Measurements from ENCODE around the gene OPN1MW3. TPM values are rescaled to one million over a fixed set of nuclear protein-coding genes. Genes with fewer than 3 reads are reported as not detected.
"Not testable (repeated sequence)": the region's sequence is repeated elsewhere in the genome, so short reads cannot be mapped to it uniquely, and the experiment has no call there.

Gene OPN1MW3
- total RNA-seq, 1 donor from 2014 or later, result not detected

DNA sequence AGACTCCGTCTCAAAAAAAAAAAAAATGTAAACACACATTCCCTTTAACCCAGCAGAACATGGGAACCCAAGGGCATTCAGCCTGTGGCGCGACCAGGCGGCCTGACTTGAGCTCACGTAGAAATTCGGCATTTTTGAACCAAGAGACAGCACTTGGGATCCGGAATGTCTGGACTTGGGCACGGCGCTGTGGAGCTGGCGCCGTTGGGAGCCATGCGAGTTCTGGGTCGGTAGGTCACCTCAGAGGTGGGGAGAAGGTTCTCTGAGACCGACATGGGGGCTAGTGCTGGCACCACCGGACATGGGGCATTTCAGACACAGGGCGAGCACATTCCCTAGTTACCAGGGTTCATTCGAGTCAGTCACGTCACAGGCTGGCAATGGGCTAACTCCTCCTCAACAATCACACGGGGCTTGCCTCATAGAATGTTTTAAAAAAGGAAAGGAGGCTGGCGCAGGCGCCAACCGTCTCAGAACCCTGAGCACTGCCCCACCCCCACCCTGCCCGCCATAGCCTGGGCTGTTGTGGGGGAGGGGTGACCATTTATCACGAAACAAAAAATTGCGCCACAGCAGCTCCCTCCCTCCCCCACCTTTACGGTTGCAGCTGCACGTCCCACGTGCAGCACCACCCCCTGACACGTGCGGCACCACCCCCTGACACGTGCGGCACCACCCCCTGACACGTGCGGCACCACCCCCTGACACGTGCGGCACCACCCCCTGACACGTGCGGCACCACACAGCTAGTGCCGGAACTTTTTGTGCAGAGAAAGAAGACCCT lies 37.6 kb downstream of the OPN1MW3 start, which contains the start of gene TEX28:
Gene TEX28, minus strand, starts transcription at position 334 of the 784 bp plus-strand sequence. CDS start 3,007 bp downstream, outside the sequence.
- intact Hi-C loops (cut with DNase I), result no loop called here
- ATAC-seq (ENCODE audit: poor library complexity), result no peak
- no peak for DNase-seq

DNA sequence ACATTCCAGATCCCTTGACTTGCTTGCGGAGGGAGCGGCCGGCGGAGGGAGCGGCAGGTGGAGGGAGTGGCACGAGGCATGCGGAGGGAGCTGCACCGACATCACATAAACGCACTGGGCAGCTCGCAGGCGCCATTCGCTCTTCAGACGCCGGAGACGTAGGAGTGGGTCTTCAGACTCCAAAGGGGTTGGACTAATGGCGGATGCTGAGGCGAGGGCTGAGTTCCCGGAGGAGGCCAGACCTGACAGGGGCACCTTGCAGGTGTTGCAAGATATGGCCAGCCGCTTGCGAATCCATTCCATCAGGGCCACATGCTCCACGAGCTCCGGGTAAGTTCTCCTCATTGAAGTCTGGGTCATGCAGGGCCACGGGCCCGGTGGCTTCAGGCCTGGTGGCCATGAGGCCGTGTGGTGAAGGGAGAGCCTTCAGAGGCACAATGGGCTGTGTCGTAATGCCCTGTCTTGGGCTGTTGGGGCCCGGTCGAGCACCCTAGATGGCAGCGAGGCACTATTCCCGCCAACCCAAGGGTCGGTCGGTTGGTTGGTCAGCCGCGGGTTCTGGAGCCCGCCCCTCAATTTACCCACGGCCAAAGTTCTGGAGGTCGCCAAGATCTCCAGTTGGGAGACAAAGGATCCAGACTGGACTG lies 38.4 kb downstream of the OPN1MW3 start, which contains the start of gene TKTL1:
Gene TKTL1, plus strand, starts transcription at position 132 of the 647 bp plus-strand sequence. Its CDS starts 65 bp downstream, at position 197.
- no peak for ATAC-seq (ENCODE audit: poor library complexity)
- intact Hi-C loops (cut with DNase I), result no loop called here
- no peak for DNase-seq

DNA sequence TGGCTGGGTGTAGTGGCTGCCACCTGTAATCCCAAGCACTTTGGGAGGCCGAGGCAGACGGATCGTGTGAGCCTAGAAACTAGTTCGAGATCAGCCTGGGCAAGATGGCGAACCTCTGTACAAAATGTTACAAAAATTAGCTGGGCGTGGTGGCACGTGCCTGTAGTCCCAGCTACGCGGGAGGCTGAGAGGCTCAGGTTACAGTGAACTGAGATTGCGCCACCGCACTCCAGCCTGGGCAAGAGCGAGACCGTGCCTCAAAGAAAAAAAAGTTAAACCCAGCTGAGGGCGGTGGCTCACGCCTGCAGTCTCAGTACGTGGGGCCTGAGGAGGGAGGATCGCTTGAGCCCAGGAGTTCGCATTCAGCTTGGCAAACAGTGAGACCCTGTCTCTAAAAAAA lies 39.3 kb downstream of the OPN1MW3 start:
- intact Hi-C loops (cut with DNase I), result no loop called here
- no peak for DNase-seq
- ATAC-seq (ENCODE audit: poor library complexity), result no peak

DNA sequence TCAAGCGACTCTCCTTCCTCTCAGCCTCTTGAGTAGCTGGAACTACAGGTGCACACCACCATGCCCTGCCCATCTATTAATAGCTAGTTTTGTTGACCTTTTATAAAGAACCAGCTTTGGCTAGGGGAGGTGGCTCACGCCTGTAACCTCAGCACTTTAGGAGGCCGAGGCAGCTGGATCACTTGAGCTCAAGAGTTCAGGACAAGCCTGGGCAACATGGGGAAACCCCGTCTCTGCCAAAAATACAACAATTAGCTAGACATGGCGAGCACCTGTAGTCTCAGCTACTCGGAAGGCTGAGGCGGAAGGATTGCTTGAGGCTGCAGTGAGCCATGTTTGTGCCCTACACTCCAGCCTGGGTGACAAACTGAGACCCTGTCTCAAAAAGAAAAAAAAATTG lies 40.9 kb downstream of the OPN1MW3 start:
- DNase-seq (no peak), ATAC-seq (ENCODE audit: poor library complexity) (no peak)
- intact Hi-C loops (cut with DNase I), result no loop called here

GRCh38 chrX:154300816-154301215 lies 43.4 kb downstream of the OPN1MW3 start:
- peak; percentile 49 for DNase-seq
- intact Hi-C loops (cut with DNase I), result no loop called here

GRCh38 chrX:154302998-154303397 lies 45.6 kb downstream of the OPN1MW3 start:
- intact Hi-C loops (cut with DNase I); DNase-seq; ATAC-seq (ENCODE audit: poor library complexity): not testable (repeated sequence)

More at GRCh38 chrX:154300816-154301215, 43.4 kb downstream of the OPN1MW3 start:
- no peak for ATAC-seq (ENCODE audit: poor library complexity)

GRCh38 chrX:154303476-154303875 lies 46.1 kb downstream of the OPN1MW3 start:
- no peak for DNase-seq
- intact Hi-C loops (cut with DNase I), result no loop called here
- ATAC-seq (ENCODE audit: poor library complexity), result no peak

DNA sequence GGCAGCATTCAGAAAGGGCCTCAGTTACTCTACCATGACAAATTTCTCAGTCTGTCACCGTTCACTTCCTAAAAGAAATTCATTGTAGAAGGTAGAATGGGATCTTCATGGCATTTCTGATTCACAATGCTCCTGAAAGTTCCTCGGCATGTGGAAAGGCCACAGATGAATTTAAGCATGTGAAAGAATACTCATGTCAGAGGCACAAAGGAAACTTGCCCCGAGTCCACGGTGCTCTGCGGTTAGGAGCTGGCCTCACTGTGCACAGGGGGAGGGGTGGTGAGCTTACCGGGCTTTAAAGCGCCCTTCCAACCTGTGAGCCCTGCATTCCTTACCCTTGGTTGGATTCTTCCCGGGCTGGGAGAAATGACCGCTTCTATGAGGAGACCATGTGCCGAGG lies 47.5 kb downstream of the OPN1MW3 start:
- intact Hi-C loops (cut with DNase I), result no loop called here
- DNase-seq, result no peak
- no peak for ATAC-seq (ENCODE audit: poor library complexity)

- DNase-seq (no peak), ATAC-seq (ENCODE audit: poor library complexity) (peak; percentile 48)
- intact Hi-C loops (cut with DNase I), result no loop called here
These were observed 48.3 kb downstream of the OPN1MW3 start for GRCh38 chrX:154305541-154306205.

DNA sequence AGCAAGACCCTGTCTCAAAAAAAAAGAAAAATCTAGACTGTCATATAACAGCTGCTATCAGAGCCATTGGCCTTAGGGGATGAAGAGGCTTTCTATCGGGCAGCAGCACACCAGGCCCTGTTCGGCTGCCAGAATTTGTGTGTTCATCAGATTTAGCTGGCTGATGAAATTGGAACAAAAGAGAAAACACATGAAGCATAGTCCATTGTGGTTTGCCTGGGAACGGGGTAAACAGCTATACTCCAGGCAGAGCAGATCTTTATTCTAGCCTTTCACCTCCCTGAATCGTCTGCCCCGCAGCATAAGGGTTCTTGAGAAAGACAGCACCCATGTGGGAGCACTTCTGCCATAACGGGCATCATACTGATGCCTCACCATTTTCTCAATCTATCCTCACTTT lies 49.8 kb downstream of the OPN1MW3 start:
- DNase-seq (no peak), ATAC-seq (ENCODE audit: poor library complexity) (no peak)
- intact Hi-C loops (cut with DNase I), result no loop called here

- intact Hi-C loops (cut with DNase I), result no loop called here
- ATAC-seq (ENCODE audit: poor library complexity) (peak; percentile 65), DNase-seq (peak; percentile 57)
These were observed 50.9 kb downstream of the OPN1MW3 start for GRCh38 chrX:154308108-154308946.

DNA sequence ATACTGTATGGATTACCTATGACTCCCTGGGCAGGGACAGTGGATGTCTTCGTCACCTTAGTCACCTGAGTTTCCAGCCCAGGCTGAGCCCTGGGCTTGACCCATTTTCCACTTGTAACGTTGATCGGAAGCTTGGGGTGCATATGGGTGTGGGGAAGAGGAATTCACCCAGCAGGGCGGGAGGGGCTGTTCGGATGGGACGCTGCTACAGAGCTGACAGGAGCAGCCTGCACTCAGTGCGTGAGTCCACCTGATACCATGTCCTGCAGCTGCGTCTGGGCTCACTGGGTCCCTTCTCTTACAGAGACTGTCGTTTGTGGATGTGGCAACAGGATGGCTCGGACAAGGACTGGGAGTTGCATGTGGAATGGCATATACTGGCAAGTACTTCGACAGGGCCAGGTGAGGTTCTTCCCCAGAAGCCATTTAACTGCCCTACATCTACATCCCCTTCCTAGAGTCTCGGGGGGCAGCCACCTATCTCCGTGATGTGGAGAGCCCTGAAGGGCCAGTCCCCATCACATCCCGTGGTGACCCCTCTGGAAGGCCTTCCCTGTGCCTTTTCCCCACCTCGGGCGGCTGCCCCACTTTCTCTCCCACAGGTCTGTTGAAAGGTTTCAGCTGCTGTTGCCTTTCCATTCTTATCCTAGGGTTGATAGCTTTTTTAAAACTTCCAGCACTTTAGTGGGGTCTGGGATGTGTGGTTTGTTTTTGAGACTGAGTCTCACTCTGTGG lies 51.8 kb downstream of the OPN1MW3 start:
- ATAC-seq (ENCODE audit: poor library complexity) (no peak), DNase-seq (no peak)
- intact Hi-C loops (cut with DNase I), result no loop called here

- intact Hi-C loops (cut with DNase I), result no loop called here
- no peak for ATAC-seq (ENCODE audit: poor library complexity)
- DNase-seq, result no peak
These were observed 53.5 kb downstream of the OPN1MW3 start for GRCh38 chrX:154310616-154311536.

DNA sequence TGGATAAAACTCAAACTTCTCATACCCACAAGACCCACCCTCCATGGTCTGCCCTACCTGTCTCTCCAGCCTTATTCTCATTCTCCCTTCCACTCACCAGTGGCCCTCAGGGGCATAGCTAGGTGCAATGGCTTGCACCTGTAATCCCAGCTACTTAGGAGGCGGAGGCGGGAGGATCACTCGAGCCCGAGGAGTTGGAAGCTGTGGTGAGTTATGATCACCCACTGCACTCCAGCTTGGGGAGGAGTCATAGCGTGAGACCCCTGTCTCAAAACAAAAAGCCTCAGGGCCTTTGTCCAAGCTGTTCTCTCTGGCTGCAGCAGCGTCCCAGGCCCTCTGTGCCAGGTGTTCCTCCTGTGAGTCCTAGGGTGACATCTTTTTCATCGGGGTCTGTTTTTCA lies 54.7 kb downstream of the OPN1MW3 start:
- no peak for ATAC-seq (ENCODE audit: poor library complexity)
- DNase-seq, result no peak
- intact Hi-C loops (cut with DNase I), result no loop called here

- intact Hi-C loops (cut with DNase I), result no loop called here
These were observed 55.8 kb downstream of the OPN1MW3 start for GRCh38 chrX:154313147-154313546.

GRCh38 chrX:154315416-154315815 lies 58.0 kb downstream of the OPN1MW3 start:
- ATAC-seq (ENCODE audit: poor library complexity), result no peak
- no peak for DNase-seq
- intact Hi-C loops (cut with DNase I), result loop anchor here (5.0 kb wide), 1 partner anchor 217 kb away; no protein-coding TSS in a partner anchor

More at GRCh38 chrX:154313147-154313546, 55.8 kb downstream of the OPN1MW3 start:
- ATAC-seq (ENCODE audit: poor library complexity), result no peak
- no peak for DNase-seq
